Activated B cell treated with CpG ODN at 0.5 μM for 24 hours (primary cell): ENCODE measurements around the gene CAMK1. TPM values are rescaled to one million over a fixed set of nuclear protein-coding genes. Genes with fewer than 3 reads are reported as not detected.

Experiments
- ATAC-seq: fragments of 200-7000 bp; cut with Tn5 transposase; one replicate; pipeline ENCODE4 v1.10.0; 2021; ENCODE audit warnings: low read depth, mild to moderate bottlenecking, moderate library complexity
- CTCF ChIA-PET: fragments of 350-600 bp; sonication (Branson Sonifier 250); formaldehyde crosslinking; loops from one replicate; lab custom pipeline; 2021; ENCODE audit warnings: antibody characterized with exemption; lab: Charles Lee
- POLR2A ChIA-PET: fragments of 350-600 bp; sonication (Branson Sonifier 250); formaldehyde crosslinking; loops from one replicate; lab custom pipeline; 2021; ENCODE audit warnings: antibody characterized with exemption; lab: Charles Lee
- DNase-seq: peaks from one replicate; pipeline ENCODE4 v3.0.0; 2022
- H3K27ac Mint-ChIP-seq: one replicate; pipeline ENCODE4 v1.8.0; 2020; ENCODE audit warnings: mixed read lengths
- H3K27me3 Mint-ChIP-seq: one replicate; pipeline ENCODE4 v1.8.0; 2021; ENCODE audit warnings: mixed read lengths
- H3K36me3 Mint-ChIP-seq: one replicate; pipeline ENCODE4 v1.8.0; 2021; ENCODE audit warnings: low read depth, mixed read lengths
- H3K4me1 Mint-ChIP-seq: one replicate; pipeline ENCODE4 v1.8.0; 2021; ENCODE audit warnings: mixed read lengths
- H3K4me3 Mint-ChIP-seq: one replicate; pipeline ENCODE4 v1.8.0; 2020; ENCODE audit warnings: mild to moderate bottlenecking, mixed read lengths
- H3K9me3 Mint-ChIP-seq: one replicate; pipeline ENCODE4 v1.8.0; 2020; ENCODE audit warnings: mixed read lengths
- intact Hi-C: fragments of 100-400 bp; cut with micrococcal nuclease; formaldehyde crosslinking; loops from one replicate; pipeline ENCODE4 v1.15.1; 2024
- total RNA-seq: library from RNA; stranded (reverse); gene quantifications from 2 replicates; pipeline ENCODE4 v1.2.3, GENCODE V29; 2022
- TF ChIP-seq, protein P1 (sequence below): fragments of 200-600 bp; IDR thresholded peaks from one replicate; pipeline ENCODE4 v1.8.0; 2022; ENCODE audit warnings: antibody characterized with exemption, mild to moderate bottlenecking

CAMK1 gene
- total RNA-seq, 1 donor from 2014 or later: 1.7 TPM

DNA sequence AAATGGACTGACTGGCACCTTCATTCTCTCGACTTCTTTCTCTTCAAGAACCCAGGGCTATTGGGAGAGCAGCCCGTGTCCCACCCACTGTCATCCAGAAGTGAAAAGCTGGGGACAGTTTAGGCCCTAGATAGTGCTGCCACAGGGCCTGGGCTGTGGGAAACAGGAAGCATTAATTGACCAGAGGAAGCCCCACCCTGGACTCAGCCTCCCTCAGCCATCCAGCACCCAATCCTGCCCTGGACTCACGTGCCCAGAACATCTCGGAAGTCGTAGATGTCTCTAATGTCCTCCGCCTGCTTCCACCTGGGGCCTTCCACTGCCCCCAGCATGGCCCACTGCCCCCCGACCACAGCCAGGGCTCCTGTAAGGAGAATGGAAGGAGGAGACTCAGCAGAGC, 2.3 kb downstream of the CAMK1 start:
- CTCF ChIA-PET: no interaction called here

DNA sequence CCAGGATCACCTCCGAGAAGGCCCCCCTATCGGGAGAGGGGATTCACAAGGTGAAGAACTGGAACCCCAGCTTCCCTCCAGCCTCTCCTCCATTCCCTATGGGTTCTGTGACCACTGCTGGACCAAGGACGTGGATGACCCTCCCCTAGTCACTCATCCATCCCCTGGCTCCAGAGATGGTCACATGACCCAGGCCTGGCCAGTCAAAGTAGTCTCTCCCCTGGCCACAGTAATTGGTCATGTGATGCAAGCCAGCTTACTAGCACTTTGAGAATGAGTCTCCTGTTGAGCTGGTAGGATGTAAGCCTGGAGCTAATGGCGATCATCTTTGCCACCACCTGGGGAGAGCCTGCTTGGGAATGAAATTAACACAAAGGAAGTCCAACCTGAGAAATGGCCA, 3.9 kb downstream of the CAMK1 start:
- ATAC-seq (no peak), DNase-seq (no peak)
- TF ChIP-seq, protein P1, sequence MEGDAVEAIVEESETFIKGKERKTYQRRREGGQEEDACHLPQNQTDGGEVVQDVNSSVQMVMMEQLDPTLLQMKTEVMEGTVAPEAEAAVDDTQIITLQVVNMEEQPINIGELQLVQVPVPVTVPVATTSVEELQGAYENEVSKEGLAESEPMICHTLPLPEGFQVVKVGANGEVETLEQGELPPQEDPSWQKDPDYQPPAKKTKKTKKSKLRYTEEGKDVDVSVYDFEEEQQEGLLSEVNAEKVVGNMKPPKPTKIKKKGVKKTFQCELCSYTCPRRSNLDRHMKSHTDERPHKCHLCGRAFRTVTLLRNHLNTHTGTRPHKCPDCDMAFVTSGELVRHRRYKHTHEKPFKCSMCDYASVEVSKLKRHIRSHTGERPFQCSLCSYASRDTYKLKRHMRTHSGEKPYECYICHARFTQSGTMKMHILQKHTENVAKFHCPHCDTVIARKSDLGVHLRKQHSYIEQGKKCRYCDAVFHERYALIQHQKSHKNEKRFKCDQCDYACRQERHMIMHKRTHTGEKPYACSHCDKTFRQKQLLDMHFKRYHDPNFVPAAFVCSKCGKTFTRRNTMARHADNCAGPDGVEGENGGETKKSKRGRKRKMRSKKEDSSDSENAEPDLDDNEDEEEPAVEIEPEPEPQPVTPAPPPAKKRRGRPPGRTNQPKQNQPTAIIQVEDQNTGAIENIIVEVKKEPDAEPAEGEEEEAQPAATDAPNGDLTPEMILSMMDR: no peak
- intact Hi-C loops: loop anchor here (2.0 kb wide), 1 partner anchor 15 kb away; no protein-coding TSS in a partner anchor
- Mint-ChIP-seq H3K36me3 (no peaks in the 10 kb centered on the region), H3K27ac (no peak overlapping the region), H3K4me3 (no peak overlapping the region), H3K4me1 (peaks cover 19% of the 10 kb centered on the region), H3K9me3 (no peaks in the 10 kb centered on the region), H3K27me3 (peaks cover 6% of the 10 kb centered on the region)
- POLR2A ChIA-PET: no interaction called here
- CTCF ChIA-PET: no interaction called here

More for the DNA sequence above, 2.3 kb downstream of the CAMK1 start:
- DNase-seq (no peak), ATAC-seq (no peak)
- H3K27me3 Mint-ChIP-seq: peaks cover 6% of the 10 kb centered on the region
- TF ChIP-seq, protein P1: no peak
- H3K27ac Mint-ChIP-seq: no peak overlapping the region
- intact Hi-C loops: loop anchor here (2.0 kb wide), 1 partner anchor 13 kb away; no protein-coding TSS in a partner anchor
- H3K9me3 Mint-ChIP-seq: no peaks in the 10 kb centered on the region
- no peaks in the 10 kb centered on the region for H3K36me3 Mint-ChIP-seq
- POLR2A ChIA-PET: interaction anchor here (0.6 kb wide), 1 partner anchor 134 kb away, joined by 9 read pairs; no protein-coding TSS in a partner anchor
- H3K4me1 Mint-ChIP-seq: peaks cover 20% of the 10 kb centered on the region
- no peak overlapping the region for H3K4me3 Mint-ChIP-seq

DNA sequence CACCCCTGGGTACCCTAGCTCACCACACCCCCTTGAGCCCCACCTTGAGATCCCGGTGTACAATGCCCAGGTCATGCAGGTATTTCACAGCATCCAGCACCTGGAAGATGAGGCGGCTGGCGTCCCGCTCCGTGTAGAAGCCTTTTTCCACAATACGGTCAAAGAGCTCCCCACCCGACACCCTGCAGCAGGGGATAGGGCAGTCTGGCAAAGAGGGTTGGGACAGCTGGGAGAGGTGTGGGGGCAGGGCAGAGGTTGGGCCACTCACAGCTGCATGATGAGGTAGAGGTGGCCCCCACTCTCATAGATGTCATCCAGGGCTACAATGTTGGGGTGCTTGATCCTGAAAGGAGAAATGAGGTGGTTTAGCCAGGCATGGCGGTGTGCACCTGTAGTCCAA, 6.9 kb downstream of the CAMK1 start:
- H3K4me1 Mint-ChIP-seq: no peaks in the 10 kb centered on the region
- intact Hi-C loops: no loop called here
- no peaks in the 10 kb centered on the region for H3K27me3 Mint-ChIP-seq
- TF ChIP-seq, protein P1: no peak
- H3K4me3 Mint-ChIP-seq: no peak overlapping the region
- ATAC-seq: no peak
- H3K9me3 Mint-ChIP-seq: no peaks in the 10 kb centered on the region
- ChIA-PET CTCF (no interaction called here), POLR2A (interaction anchor here (0.6 kb wide), 1 partner anchor 41 kb away, joined by 3 read pairs; no protein-coding TSS in a partner anchor)
- H3K27ac Mint-ChIP-seq: peak overlapping the region; percentile 18
- no peak for DNase-seq
- H3K36me3 Mint-ChIP-seq: peaks cover 19% of the 10 kb centered on the region

DNA sequence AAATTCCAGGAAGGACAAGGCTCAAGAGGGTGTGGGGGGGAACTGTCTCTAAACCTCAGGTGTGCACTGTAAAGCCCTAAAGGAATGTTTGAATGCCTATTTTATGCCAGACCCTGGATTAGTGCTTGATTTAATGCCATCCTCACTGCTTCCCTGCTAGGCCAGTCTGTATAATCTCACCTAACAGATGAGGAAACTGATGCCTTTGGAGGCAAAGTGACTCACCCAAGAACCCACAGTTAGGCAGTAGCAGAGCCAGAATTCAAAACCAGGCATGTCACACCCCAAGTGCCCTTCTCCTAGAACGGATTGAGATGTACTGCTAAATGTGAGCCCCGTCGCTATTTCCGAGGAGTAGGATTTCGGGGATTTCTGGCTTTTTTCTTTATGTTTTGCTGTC, 7.8 kb downstream of the CAMK1 start:
- intact Hi-C loops: no loop called here
- ChIA-PET CTCF (interaction anchor here (0.6 kb wide), 1 partner anchor 9 kb away, joined by 5 read pairs; no protein-coding TSS in a partner anchor), POLR2A (no interaction called here)
- H3K4me1 Mint-ChIP-seq: no peaks in the 10 kb centered on the region
- H3K27me3 Mint-ChIP-seq: no peaks in the 10 kb centered on the region
- TF ChIP-seq, protein P1: no peak
- ATAC-seq: no peak
- H3K4me3 Mint-ChIP-seq: no peak overlapping the region
- H3K9me3 Mint-ChIP-seq: no peaks in the 10 kb centered on the region
- peaks cover 23% of the 10 kb centered on the region for H3K36me3 Mint-ChIP-seq
- no peak for DNase-seq
- no peak overlapping the region for H3K27ac Mint-ChIP-seq

DNA sequence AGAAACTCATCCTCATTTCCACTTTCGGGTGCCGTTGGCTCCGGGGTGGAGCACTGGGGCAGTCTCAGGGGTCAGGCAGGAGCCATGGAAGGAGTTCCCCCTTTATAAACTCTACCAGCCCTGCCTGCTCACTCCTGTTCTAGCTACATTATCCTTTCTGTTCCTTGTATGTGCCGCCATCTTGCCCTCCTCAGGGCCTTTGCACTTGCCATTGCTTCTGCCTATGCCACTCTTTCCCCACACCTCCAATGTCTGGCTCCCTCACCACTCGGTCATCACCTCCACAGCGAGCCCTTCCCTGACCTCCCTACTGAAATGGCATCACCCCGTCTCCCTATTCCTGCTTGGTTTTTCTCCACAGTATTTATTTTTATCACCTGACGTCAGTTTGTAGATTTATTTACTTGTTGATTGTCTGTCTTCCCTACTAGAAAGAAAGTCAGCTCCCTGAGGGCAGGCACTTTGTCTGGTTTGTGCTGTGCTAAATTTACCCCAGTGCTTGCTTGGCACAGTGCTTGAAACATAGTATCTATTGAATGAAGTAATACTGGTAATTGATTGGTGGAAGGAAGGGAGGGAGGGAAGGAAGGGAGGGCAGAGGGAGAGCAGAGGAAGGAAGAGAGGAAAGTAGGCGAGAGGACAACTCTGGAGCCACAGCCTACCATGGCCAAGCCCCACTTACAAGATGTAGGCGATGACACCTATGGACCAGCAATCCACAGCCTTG, 8.8 kb downstream of the CAMK1 start:
- CTCF ChIA-PET: no interaction called here
- Mint-ChIP-seq H3K4me3 (no peak overlapping the region), H3K9me3 (no peaks in the 10 kb centered on the region), H3K27me3 (no peaks in the 10 kb centered on the region), H3K36me3 (peaks cover 32% of the 10 kb centered on the region), H3K4me1 (no peaks in the 10 kb centered on the region), H3K27ac (no peak overlapping the region)
- ATAC-seq: no peak
- intact Hi-C loops: no loop called here
- POLR2A ChIA-PET: no interaction called here
- TF ChIP-seq, protein P1: no peak
- no peak for DNase-seq
